Brain microvascular endothelial cell (primary cell): ENCODE data around the gene PHF12.
"Not testable (repeated sequence)": the region's sequence is repeated elsewhere in the genome, so short reads cannot be mapped to it uniquely, and the experiment has no call there.

Source experiments
- DNase-seq: peaks from one replicate; pipeline ENCODE4 v3.0.0-alpha.2; 2020
- H3K27ac ChIP-seq: fragments of 250-450 bp; sonication (Bioruptor Pico); 2 replicates; pipeline ENCODE4 v1.5.1; 2020; ENCODE audit warnings: mild to moderate bottlenecking, moderate library complexity
- H3K27me3 ChIP-seq: fragments of 250-450 bp; sonication (Bioruptor Pico); replicated peaks from 2 replicates; pipeline ENCODE4 v1.5.1; 2020; ENCODE audit warnings: mild to moderate bottlenecking
- H3K36me3 ChIP-seq: fragments of 250-450 bp; sonication (Bioruptor Pico); replicated peaks from 2 replicates; pipeline ENCODE4 v1.5.1; 2020; ENCODE audit warnings: mild to moderate bottlenecking
- H3K4me3 ChIP-seq: 2 replicates; pipeline ENCODE4 v1.5.1; 2011; ENCODE audit warnings: low read depth, mild to moderate bottlenecking, control low read depth, low read length, moderate library complexity
- in situ Hi-C: cut with HindIII; loops from 2 replicates; pipeline ENCODE4 v1.10.0; 2017; ENCODE audit warnings: low sequenced_read_pairs, low pct_ligation_motif_present
- TF ChIP-seq, protein P1 (sequence below): IDR thresholded peaks from 2 replicates; pipeline ENCODE4 v1.5.1; 2011; ENCODE audit warnings: low read depth, mild to moderate bottlenecking, moderate library complexity, low read length, control low read depth, inconsistent platforms; ENCODE audit errors: missing control alignments

PHF12 gene

DNA sequence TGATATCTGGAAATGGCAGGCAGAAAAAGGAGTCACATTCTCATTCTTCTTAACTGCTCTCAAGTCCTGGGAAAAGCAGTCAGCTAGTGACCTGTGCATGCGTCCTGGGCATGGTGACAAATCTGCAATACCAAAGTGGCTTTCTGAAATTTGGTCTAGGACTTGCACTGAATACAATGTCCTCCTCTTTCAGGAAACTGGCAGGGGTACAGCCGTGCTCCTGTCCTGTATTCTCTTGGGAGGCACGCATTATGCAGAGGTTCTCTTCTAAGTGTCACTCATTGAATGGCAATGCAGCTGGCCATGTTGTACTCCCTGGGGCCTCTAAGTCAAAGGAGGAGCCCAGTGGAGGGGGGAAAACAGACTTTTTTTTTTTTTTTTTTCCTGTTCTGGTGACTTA lies 10.6 kb downstream of the PHF12 start:
- no peak for DNase-seq
- in situ Hi-C loops, result no loop called here
- Histone ChIP-seq H3K27ac (no peak overlapping the region), H3K4me3 (no peak overlapping the region), H3K36me3 (no peaks in the 10 kb centered on the region), H3K27me3 (no peaks in the 10 kb centered on the region)
- TF ChIP-seq, protein P1, sequence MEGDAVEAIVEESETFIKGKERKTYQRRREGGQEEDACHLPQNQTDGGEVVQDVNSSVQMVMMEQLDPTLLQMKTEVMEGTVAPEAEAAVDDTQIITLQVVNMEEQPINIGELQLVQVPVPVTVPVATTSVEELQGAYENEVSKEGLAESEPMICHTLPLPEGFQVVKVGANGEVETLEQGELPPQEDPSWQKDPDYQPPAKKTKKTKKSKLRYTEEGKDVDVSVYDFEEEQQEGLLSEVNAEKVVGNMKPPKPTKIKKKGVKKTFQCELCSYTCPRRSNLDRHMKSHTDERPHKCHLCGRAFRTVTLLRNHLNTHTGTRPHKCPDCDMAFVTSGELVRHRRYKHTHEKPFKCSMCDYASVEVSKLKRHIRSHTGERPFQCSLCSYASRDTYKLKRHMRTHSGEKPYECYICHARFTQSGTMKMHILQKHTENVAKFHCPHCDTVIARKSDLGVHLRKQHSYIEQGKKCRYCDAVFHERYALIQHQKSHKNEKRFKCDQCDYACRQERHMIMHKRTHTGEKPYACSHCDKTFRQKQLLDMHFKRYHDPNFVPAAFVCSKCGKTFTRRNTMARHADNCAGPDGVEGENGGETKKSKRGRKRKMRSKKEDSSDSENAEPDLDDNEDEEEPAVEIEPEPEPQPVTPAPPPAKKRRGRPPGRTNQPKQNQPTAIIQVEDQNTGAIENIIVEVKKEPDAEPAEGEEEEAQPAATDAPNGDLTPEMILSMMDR, result no peak

DNA sequence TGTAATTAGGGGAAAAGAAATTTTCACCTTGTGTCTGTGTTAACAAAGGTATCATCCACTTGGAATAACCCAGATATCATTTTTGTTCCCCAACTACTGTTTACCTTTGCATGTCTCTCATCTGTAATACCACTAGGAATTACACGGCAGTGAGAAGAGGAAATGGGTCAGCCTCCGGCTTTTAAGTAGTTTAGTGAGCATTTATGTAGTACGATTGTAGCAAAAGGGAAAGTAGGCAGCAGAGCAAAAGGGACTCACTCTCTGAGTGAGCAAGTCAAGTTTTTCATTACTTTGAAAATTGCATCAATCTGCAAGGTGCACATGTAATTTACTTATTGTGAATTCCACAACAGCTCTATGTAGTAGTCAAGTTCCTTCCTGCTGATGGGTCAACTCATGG lies 11.2 kb downstream of the PHF12 start:
- no peak overlapping the region for H3K4me3 ChIP-seq
- H3K27ac ChIP-seq, result no peak overlapping the region
- no peak for DNase-seq
- in situ Hi-C loops, result no loop called here
- no peaks in the 10 kb centered on the region for H3K36me3 ChIP-seq
- no peaks in the 10 kb centered on the region for H3K27me3 ChIP-seq
- TF ChIP-seq, protein P1, result no peak

DNA sequence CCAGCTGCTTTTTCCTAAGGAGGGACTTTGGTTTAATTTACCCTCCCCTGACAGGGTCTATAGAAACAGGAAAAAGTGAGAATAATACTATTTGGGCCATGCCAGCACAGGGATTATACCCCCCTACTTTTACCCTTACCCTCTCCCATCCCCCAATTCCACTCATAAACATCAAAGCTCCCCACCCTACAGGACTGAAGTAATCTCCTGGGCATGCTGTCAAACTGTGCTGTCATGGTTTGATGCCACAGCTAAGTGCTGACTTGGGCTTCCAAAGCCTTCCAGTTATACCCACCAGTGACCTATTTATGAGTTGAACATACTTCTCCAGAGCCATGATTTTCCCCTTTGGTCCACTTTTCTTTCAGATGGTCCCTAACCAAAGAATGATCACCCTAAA lies 12.8 kb downstream of the PHF12 start:
- no peaks in the 10 kb centered on the region for H3K36me3 ChIP-seq
- no peak overlapping the region for H3K27ac ChIP-seq
- no peaks in the 10 kb centered on the region for H3K27me3 ChIP-seq
- DNase-seq, result no peak
- TF ChIP-seq, protein P1, result no peak
- in situ Hi-C loops, result no loop called here
- no peak overlapping the region for H3K4me3 ChIP-seq

DNA sequence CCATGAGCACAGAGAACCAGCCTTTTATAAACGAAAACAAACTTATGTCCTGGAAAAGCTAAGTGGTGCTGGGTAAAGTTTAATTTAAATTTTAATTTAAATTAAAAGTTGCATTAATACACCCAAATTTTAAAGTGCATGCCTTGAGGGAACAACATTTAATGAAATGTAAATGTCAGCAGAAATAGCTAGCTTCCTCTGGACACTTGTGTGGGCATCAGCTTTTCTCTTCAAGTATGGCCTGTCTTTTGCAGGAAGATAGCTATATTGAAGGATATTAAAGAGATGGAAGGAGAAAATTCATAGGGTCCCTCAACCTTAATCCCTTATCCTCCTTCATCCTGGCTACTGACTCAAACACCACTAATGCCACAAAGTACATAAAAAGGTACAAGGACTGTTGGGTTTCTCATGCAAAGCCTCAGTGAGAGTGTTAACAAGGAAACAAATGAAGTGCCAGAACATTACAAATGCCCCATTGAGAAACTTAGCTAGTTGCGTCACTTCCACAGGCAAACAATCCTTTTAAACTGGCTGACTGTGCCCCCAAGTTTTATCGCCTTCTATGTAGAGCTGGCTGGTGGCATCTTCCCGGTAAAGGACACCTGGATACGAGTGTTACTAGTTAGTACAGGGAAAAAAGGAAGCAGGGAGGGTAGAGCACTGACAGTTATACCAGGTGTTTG lies 14.1 kb downstream of the PHF12 start:
- DNase-seq, result no peak
- TF ChIP-seq, protein P1, result no peak
- Histone ChIP-seq H3K27me3 (no peaks in the 10 kb centered on the region), H3K4me3 (no peak overlapping the region), H3K36me3 (no peaks in the 10 kb centered on the region), H3K27ac (no peak overlapping the region)
- in situ Hi-C loops, result no loop called here

DNA sequence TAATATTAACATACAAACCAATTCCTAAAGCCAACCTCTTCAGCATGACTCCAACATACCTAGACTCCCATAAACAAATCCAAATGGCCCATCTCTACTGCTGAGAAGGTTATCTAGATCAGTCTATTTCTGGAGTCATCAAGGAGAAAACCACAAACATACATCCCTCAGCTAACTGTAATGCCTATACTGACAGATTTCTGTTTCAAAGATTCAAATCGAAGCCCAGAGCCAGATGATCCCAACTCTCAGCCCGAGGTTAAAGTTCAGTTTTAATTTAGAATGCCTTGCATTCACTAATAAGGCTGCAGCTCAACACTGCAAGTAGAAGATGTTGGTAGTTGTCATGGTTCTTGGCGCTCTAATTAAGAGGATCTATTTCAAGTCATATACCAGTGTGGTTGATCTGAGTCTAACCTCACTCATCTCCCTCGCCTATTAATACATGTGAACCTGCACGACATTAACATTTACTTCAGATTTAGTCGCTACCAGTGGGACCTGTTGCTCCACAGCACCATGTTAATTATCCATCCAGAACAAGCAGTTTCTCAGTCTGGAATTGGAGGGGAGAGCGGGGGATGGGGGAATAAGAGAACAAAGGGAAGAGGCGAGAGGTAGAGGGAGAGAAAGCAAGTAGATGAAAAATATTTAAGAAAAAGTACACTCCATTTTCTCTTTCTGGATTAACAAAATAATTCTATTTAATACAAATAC lies 15.4 kb downstream of the PHF12 start:
- TF ChIP-seq, protein P1, result no peak
- Histone ChIP-seq H3K4me3 (no peak overlapping the region), H3K27me3 (no peaks in the 10 kb centered on the region), H3K27ac (no peak overlapping the region), H3K36me3 (no peaks in the 10 kb centered on the region)
- in situ Hi-C loops, result no loop called here
- no peak for DNase-seq

DNA sequence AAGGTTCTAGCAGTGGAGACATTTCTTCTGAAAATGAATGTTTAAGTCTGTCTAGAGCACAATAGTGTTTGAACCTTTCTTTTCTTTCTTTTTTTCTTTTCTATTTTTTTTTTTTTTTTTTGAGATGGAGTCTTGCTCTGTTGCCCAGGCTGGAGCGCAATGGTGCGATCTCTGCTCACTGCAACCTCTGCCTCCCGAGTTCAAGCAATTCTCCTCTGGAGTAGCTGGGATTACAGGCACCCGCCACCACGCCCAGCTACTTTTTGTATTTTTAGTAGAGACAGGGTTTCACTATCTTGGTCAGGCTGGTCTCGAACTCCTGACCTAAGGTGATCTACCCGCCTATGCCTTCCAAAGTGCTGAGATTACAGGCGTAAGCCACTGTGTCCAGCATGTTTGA lies 16.8 kb downstream of the PHF12 start:
- in situ Hi-C loops, H3K27ac ChIP-seq, H3K36me3 ChIP-seq, H3K27me3 ChIP-seq, H3K4me3 ChIP-seq, DNase-seq: not testable (repeated sequence)
